Stimulated activated effector memory CD8-positive, alpha-beta T cell treated with anti-CD3 and anti-CD28 coated beads, Interleukin-12 subunit alpha, Interleukin-12 subunit beta, amount 100 ng/mL, for 72 hours (primary cell): ENCODE data around the gene ZFR2.

ENCODE experiments used
- ATAC-seq: fragments of 150-1000 bp; cut with Tn5 transposase; 2 replicates; pipeline ENCODE4 v1.10.0; 2021
- DNase-seq, 2 donors: peaks; one replicate each; pipeline ENCODE4 v3.0.0; 2021 to 2022; ENCODE audit warnings: low spot score in 2 of 2
- H3K27ac Mint-ChIP-seq: one replicate; pipeline ENCODE4 v1.8.0; 2022; ENCODE audit warnings: mild to moderate bottlenecking, mixed read lengths
- H3K36me3 Mint-ChIP-seq: one replicate; pipeline ENCODE4 v1.8.0; 2022; ENCODE audit warnings: mild to moderate bottlenecking, mixed read lengths
- H3K4me1 Mint-ChIP-seq: one replicate; pipeline ENCODE4 v1.8.0; 2022; ENCODE audit warnings: mixed read lengths
- H3K4me3 Mint-ChIP-seq: one replicate; pipeline ENCODE4 v1.8.0; 2022; ENCODE audit warnings: mild to moderate bottlenecking, mixed read lengths
- H3K9me3 Mint-ChIP-seq: one replicate; pipeline ENCODE4 v1.8.0; 2022; ENCODE audit warnings: mixed read lengths

Gene ZFR2

GRCh38 chr19:3803114-3803888 is 65.5 kb downstream of the ZFR2 start:
- no peaks in the 10 kb centered on the region for H3K9me3 Mint-ChIP-seq
- H3K4me1 Mint-ChIP-seq, result peaks cover 56% of the 10 kb centered on the region
- no peak for ATAC-seq
- H3K36me3 Mint-ChIP-seq, result peaks cover 21% of the 10 kb centered on the region
- peak overlapping the region; percentile 72 for H3K27ac Mint-ChIP-seq
- no peak overlapping the region for H3K4me3 Mint-ChIP-seq
- DNase-seq, result no peak

GRCh38 chr19:3801412-3802096 is 67.3 kb downstream of the ZFR2 start:
- Mint-ChIP-seq H3K4me1 (peaks cover 54% of the 10 kb centered on the region), H3K27ac (no peak overlapping the region), H3K9me3 (peaks cover 5% of the 10 kb centered on the region), H3K36me3 (peaks cover 17% of the 10 kb centered on the region), H3K4me3 (peak overlapping the region; percentile 55)
- peak; percentile 67 for ATAC-seq
- peak; percentile 48 to 72 for DNase-seq

GRCh38 chr19:3800996-3801395 is 67.8 kb downstream of the ZFR2 start:
- Mint-ChIP-seq H3K4me1 (peaks cover 51% of the 10 kb centered on the region), H3K36me3 (peaks cover 17% of the 10 kb centered on the region), H3K9me3 (peaks cover 6% of the 10 kb centered on the region), H3K4me3 (peak overlapping the region; percentile 55), H3K27ac (no peak overlapping the region)
- no peak for ATAC-seq
- DNase-seq, result no peak

GRCh38 chr19:3798137-3798536 is 70.7 kb downstream of the ZFR2 start:
- peak overlapping the region; percentile 13 for H3K4me3 Mint-ChIP-seq
- H3K36me3 Mint-ChIP-seq, result peaks cover 12% of the 10 kb centered on the region
- peak; percentile 96 for ATAC-seq
- H3K9me3 Mint-ChIP-seq, result peaks cover 6% of the 10 kb centered on the region
- DNase-seq, result no peak
- H3K4me1 Mint-ChIP-seq, result peaks cover 42% of the 10 kb centered on the region
- H3K27ac Mint-ChIP-seq, result no peak overlapping the region

GRCh38 chr19:3796358-3796757 is 72.5 kb downstream of the ZFR2 start:
- Mint-ChIP-seq H3K27ac (no peak overlapping the region), H3K36me3 (peaks cover 6% of the 10 kb centered on the region), H3K4me3 (no peak overlapping the region)

GRCh38 chr19:3793799-3794198 is 75.0 kb downstream of the ZFR2 start:
- no peak for DNase-seq
- no peak for ATAC-seq
- peaks cover 4% of the 10 kb centered on the region for H3K36me3 Mint-ChIP-seq
- H3K27ac Mint-ChIP-seq, result no peak overlapping the region
- no peak overlapping the region for H3K4me3 Mint-ChIP-seq
- peaks cover 6% of the 10 kb centered on the region for H3K9me3 Mint-ChIP-seq
- H3K4me1 Mint-ChIP-seq, result peaks cover 48% of the 10 kb centered on the region

More at GRCh38 chr19:3796358-3796757, 72.5 kb downstream of the ZFR2 start:
- ATAC-seq (no peak), DNase-seq (no peak)
- Mint-ChIP-seq H3K9me3 (peaks cover 6% of the 10 kb centered on the region), H3K4me1 (peaks cover 47% of the 10 kb centered on the region)

GRCh38 chr19:3792114-3792513 is 76.7 kb downstream of the ZFR2 start:
- Mint-ChIP-seq H3K36me3 (peaks cover 6% of the 10 kb centered on the region), H3K9me3 (peaks cover 6% of the 10 kb centered on the region), H3K27ac (no peak overlapping the region), H3K4me1 (peaks cover 40% of the 10 kb centered on the region), H3K4me3 (no peak overlapping the region)
- no peak for DNase-seq
- no peak for ATAC-seq

GRCh38 chr19:3790941-3791340 is 77.9 kb downstream of the ZFR2 start:
- peak overlapping the region; percentile 35 for H3K27ac Mint-ChIP-seq
- H3K4me1 Mint-ChIP-seq, result peaks cover 33% of the 10 kb centered on the region
- DNase-seq, result no peak

GRCh38 chr19:3790209-3790734 is 78.6 kb downstream of the ZFR2 start:
- Mint-ChIP-seq H3K4me1 (peaks cover 33% of the 10 kb centered on the region), H3K36me3 (peaks cover 6% of the 10 kb centered on the region), H3K4me3 (no peak overlapping the region), H3K9me3 (no peaks in the 10 kb centered on the region), H3K27ac (peak overlapping the region; percentile 35)
- ATAC-seq, result no peak
- DNase-seq, result no peak

More at GRCh38 chr19:3790941-3791340, 77.9 kb downstream of the ZFR2 start:
- Mint-ChIP-seq H3K36me3 (peaks cover 6% of the 10 kb centered on the region), H3K9me3 (no peaks in the 10 kb centered on the region), H3K4me3 (no peak overlapping the region)
- no peak for ATAC-seq

- Mint-ChIP-seq H3K9me3 (no peaks in the 10 kb centered on the region), H3K36me3 (peaks cover 14% of the 10 kb centered on the region), H3K27ac (peak overlapping the region; percentile 74), H3K4me3 (peak overlapping the region; percentile 65), H3K4me1 (peaks cover 41% of the 10 kb centered on the region)
- DNase-seq (peak in 1 of 2 donors; percentile 65), ATAC-seq (peak; percentile 69)
Observed at GRCh38 chr19:3788996-3789778, 79.7 kb downstream of the ZFR2 start.

- H3K27ac Mint-ChIP-seq, result peak within 1 kb of the TSS; percentile 68
- DNase-seq, result peak in 1 of 2 donors; percentile 71
- H3K36me3 Mint-ChIP-seq, result peaks cover 32% of the 10 kb centered on the region
Observed at GRCh38 chr19:3785938-3786824, 82.7 kb downstream of the ZFR2 start, which contains the start of gene MATK. TSS of gene MATK (minus strand) at chr19:3786381. CDS start at chr19:3785135, 1,246 bp downstream.

GRCh38 chr19:3785451-3785937 is 83.3 kb downstream of the ZFR2 start:
- H3K4me3 Mint-ChIP-seq, result peak overlapping the region; percentile 74
- DNase-seq (no peak), ATAC-seq (peak; percentile 29)
- peaks cover 32% of the 10 kb centered on the region for H3K36me3 Mint-ChIP-seq
- peak overlapping the region; percentile 68 for H3K27ac Mint-ChIP-seq
- H3K9me3 Mint-ChIP-seq, result peaks cover 9% of the 10 kb centered on the region
- peaks cover 40% of the 10 kb centered on the region for H3K4me1 Mint-ChIP-seq

More at GRCh38 chr19:3785938-3786824, 82.7 kb downstream of the ZFR2 start, which contains the start of gene MATK:
- peaks cover 9% of the 10 kb centered on the region for H3K9me3 Mint-ChIP-seq
- H3K4me1 Mint-ChIP-seq, result peaks cover 43% of the 10 kb centered on the region
- ATAC-seq, result peak; percentile 53
- H3K4me3 Mint-ChIP-seq, result peak within 1 kb of the TSS; percentile 74

- Mint-ChIP-seq H3K4me1 (peaks cover 33% of the 10 kb centered on the region), H3K9me3 (peaks cover 9% of the 10 kb centered on the region), H3K4me3 (peak overlapping the region; percentile 74), H3K27ac (peak overlapping the region; percentile 68), H3K36me3 (peaks cover 32% of the 10 kb centered on the region)
- ATAC-seq, result no peak
- DNase-seq, result no peak
Observed at GRCh38 chr19:3784607-3785450, 84.0 kb downstream of the ZFR2 start.
